Chondrocyte (in vitro differentiated cells): Measurements from ENCODE around the gene PVR. TPM values are rescaled to one million over a fixed set of nuclear protein-coding genes. Genes with fewer than 3 reads are reported as not detected.
"Not testable (repeated sequence)": the region's sequence is repeated elsewhere in the genome, so short reads cannot be mapped to it uniquely, and the experiment has no call there.

Experiments
- DNase-seq: peaks from one replicate; pipeline ENCODE4 v3.0.0; 2021; ENCODE audit warnings: mixed read lengths, low spot score
- H3K27ac Mint-ChIP-seq: one replicate; pipeline ENCODE4 v1.8.0; 2021; ENCODE audit warnings: mild to moderate bottlenecking, moderate library complexity, mixed read lengths; ENCODE audit not compliant: unreplicated experiment
- H3K27me3 Mint-ChIP-seq: 2 replicates; pipeline ENCODE4 v1.8.0; 2021; ENCODE audit warnings: low read depth, mixed read lengths
- H3K36me3 Mint-ChIP-seq: 2 replicates; pipeline ENCODE4 v1.8.0; 2021; ENCODE audit warnings: low read depth, mixed read lengths
- H3K4me1 Mint-ChIP-seq: 2 replicates; pipeline ENCODE4 v1.8.0; 2021; ENCODE audit warnings: low read depth, mild to moderate bottlenecking, mixed read lengths
- H3K4me3 Mint-ChIP-seq: one replicate; pipeline ENCODE4 v1.8.0; 2021; ENCODE audit warnings: mild to moderate bottlenecking, moderate library complexity, mixed read lengths; ENCODE audit not compliant: unreplicated experiment
- H3K9me3 Mint-ChIP-seq: 2 replicates; pipeline ENCODE4 v1.8.0; 2021; ENCODE audit warnings: low read depth, mixed read lengths
- total RNA-seq: library from RNA; stranded (reverse); gene quantifications from 3 replicates; pipeline ENCODE4 v1.2.1, GENCODE V29; 2021
- TF ChIP-seq, protein P1 (sequence below): fragments of 200-600 bp; sonication (generic); IDR thresholded peaks from 2 replicates; pipeline ENCODE4 v1.5.0; 2021; ENCODE audit warnings: antibody characterized with exemption, mild to moderate bottlenecking, moderate library complexity

PVR gene
- total RNA-seq, 1 donor from 2014 or later = 89.7 TPM

DNA sequence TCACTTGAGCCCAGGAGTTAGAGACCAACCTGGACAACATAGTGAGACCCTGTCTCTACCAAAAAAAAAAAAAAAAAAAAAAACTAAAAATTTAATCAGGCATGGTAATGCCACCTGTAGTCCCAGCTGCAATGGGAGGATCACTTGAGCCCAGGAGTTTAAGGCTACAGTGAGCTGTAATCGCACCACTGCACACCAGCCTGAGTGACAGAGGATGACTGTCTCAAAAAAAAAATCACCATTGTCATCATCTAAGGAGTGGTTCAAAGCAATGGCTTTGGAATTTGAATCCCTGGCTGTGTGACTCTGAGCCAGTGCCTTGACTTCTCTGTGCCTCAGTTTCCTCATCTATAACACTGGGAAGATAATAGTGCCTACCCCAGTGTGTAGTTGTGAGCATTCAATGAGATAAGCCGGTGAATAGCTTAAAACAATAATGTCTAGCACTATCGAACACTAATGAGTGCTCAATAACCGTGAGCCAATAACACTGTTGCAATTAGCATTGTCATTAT lies 18.8 kb upstream of the PVR start:
- no peak overlapping the region for H3K4me3 Mint-ChIP-seq
- H3K4me1 Mint-ChIP-seq = peaks cover 28% of the 10 kb centered on the region
- H3K27me3 Mint-ChIP-seq = no peaks in the 10 kb centered on the region

DNA sequence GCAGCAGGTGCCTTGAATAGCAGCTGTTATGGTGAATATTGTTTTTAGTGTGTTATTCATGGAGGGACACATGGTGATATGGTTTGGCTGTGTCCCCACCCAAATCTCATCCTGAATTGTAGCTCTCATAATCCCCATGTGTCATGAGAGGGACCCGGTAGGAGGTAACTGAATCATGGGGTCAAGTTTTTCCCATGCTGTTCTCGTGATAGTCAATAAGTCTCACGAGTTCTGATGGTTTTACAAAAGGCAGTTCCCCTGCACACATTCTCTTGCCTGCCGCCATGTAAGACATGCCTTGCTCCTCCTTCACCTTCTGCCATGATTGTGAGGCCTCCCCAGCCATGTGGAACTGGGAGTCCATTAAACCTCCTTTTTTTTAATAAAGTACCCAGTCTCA lies 18.1 kb upstream of the PVR start:
- not testable (repeated sequence) for H3K4me3 Mint-ChIP-seq, DNase-seq, H3K9me3 Mint-ChIP-seq, H3K27me3 Mint-ChIP-seq, H3K36me3 Mint-ChIP-seq
- Mint-ChIP-seq H3K4me1 (peaks cover 28% of the 10 kb centered on the region), H3K27ac (peak overlapping the region; percentile 93)

More for the DNA sequence above, 18.8 kb upstream of the PVR start:
- TF ChIP-seq, protein P1, sequence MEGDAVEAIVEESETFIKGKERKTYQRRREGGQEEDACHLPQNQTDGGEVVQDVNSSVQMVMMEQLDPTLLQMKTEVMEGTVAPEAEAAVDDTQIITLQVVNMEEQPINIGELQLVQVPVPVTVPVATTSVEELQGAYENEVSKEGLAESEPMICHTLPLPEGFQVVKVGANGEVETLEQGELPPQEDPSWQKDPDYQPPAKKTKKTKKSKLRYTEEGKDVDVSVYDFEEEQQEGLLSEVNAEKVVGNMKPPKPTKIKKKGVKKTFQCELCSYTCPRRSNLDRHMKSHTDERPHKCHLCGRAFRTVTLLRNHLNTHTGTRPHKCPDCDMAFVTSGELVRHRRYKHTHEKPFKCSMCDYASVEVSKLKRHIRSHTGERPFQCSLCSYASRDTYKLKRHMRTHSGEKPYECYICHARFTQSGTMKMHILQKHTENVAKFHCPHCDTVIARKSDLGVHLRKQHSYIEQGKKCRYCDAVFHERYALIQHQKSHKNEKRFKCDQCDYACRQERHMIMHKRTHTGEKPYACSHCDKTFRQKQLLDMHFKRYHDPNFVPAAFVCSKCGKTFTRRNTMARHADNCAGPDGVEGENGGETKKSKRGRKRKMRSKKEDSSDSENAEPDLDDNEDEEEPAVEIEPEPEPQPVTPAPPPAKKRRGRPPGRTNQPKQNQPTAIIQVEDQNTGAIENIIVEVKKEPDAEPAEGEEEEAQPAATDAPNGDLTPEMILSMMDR = no peak
- H3K36me3 Mint-ChIP-seq = peaks cover 4% of the 10 kb centered on the region
- no peak overlapping the region for H3K27ac Mint-ChIP-seq
- DNase-seq = no peak
- no peaks in the 10 kb centered on the region for H3K9me3 Mint-ChIP-seq

DNA sequence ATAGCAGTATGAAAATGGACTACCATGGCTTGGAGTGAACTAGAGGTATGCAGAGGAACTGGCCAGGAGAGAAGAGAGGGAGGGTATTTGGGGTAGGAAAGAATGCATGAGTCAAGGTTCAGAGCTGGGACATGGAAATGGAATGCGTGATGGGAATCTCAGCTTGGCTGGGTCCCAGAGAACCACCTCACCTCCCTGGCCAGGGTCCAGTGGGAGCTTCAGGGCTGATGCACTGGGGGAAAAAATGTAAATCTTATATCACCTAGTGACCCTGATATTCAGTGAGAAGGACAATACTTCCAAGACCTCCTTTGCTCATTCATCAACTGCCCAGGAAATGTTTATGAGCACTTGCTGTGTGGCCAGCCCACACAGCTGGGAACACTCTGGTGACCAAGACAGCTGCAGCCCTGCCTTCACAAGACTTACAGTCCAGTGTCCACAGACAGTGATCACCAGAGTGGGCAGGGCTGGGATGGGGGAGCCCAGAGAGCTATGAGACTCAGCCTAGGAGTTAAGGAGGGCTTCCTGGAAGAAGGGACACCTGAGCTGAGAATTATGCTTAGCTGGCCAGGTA lies 17.6 kb upstream of the PVR start:
- Mint-ChIP-seq H3K4me3 (no peak overlapping the region), H3K9me3 (no peaks in the 10 kb centered on the region), H3K4me1 (peaks cover 28% of the 10 kb centered on the region), H3K27ac (peak overlapping the region; percentile 93), H3K27me3 (no peaks in the 10 kb centered on the region), H3K36me3 (peaks cover 4% of the 10 kb centered on the region)
- TF ChIP-seq, protein P1 = no peak
- DNase-seq = no peak

DNA sequence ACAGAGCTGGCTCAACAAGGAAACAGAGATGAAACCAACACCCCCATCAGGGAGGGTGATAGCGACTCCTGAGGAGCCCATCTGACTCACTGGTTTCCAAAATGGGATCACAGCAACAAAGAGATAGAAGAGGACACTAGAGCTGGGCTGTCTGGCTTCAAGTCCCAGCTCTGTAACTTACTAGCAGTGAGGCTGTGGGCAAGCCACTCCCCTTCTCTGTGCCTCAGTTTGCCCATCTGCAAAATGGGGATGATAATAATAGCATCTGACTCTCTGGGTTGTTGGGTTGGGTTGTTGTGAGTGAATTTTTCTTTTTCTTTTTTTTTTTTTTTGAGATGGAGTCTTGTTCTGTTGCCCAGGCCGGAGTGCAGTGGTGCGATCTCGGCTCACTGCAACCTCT lies 16.1 kb upstream of the PVR start:
- no peaks in the 10 kb centered on the region for H3K9me3 Mint-ChIP-seq
- TF ChIP-seq, protein P1 = no peak

DNA sequence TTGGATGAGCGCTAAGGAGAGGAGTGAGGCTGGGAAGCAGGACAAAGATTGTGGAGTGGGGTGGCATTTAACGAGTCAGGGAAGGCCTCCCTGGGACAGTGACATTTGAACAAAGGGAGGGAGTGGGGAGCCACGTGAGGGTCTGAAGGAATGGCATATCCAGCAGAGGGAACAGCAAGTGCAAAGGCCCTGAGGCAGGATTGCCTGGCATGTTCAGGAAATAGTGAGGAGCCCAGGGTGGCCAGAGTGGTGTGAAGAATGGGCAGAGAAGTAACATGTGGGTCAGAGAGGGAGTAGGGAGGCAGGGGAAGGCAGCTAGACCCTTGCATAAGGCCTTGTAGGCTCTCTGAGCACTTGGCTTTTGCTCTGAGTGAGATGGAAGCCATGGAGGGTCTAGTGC lies 14.9 kb upstream of the PVR start:
- TF ChIP-seq, protein P1 = no peak
- H3K9me3 Mint-ChIP-seq = no peaks in the 10 kb centered on the region
- H3K27me3 Mint-ChIP-seq = no peaks in the 10 kb centered on the region
- peaks cover 21% of the 10 kb centered on the region for H3K4me1 Mint-ChIP-seq
- no peak overlapping the region for H3K4me3 Mint-ChIP-seq
- no peak for DNase-seq
- no peak overlapping the region for H3K27ac Mint-ChIP-seq
- H3K36me3 Mint-ChIP-seq = peaks cover 4% of the 10 kb centered on the region

More for the DNA sequence above, 16.1 kb upstream of the PVR start:
- Mint-ChIP-seq H3K36me3 (peaks cover 4% of the 10 kb centered on the region), H3K4me3 (no peak overlapping the region), H3K27ac (no peak overlapping the region), H3K27me3 (no peaks in the 10 kb centered on the region), H3K4me1 (peaks cover 25% of the 10 kb centered on the region)
- DNase-seq = no peak

DNA sequence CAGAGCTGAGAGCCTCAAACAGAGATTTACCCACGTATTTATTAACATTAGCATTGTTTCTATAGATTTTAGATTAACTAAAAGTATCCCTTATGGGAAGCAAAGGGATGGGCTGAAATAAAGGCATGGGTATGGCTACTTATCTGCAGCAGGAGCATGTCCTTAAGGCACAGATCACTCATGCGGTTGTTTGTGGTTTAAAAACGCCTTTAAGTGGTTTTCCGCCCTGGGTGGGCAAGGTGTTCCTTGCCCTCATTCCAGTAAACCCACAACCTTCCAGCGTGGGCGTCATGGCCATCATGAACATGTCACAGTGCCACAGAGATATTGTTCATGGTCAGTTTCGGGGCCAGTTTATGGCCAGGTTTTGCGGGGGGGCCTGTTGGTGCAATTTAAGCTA lies 12.1 kb upstream of the PVR start:
- not testable (repeated sequence) for H3K4me3 Mint-ChIP-seq, H3K36me3 Mint-ChIP-seq, H3K9me3 Mint-ChIP-seq, H3K27ac Mint-ChIP-seq, DNase-seq, H3K27me3 Mint-ChIP-seq
- H3K4me1 Mint-ChIP-seq = peaks cover 36% of the 10 kb centered on the region

DNA sequence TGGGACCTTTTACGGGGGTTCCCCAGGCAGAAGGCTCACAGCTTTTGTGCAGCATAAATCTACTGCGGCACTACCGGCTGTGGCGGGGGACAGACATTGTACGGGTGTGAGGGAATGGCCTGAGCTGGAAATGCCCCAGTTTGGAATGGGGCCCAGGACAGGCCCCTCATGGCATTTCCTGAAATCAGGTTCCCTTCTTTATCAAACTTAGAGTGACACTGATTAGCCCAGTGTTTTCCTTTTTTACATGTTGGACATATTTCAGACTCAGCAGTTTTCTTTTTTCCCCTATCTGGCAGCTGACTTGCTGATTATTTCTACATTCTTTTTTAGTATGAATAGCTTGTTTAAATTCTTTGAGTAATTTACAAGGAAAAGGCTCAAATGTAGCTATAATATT lies 9.7 kb upstream of the PVR start:
- peak overlapping the region; percentile 79 for H3K27ac Mint-ChIP-seq
- H3K4me3 Mint-ChIP-seq, H3K36me3 Mint-ChIP-seq, DNase-seq, H3K27me3 Mint-ChIP-seq, H3K9me3 Mint-ChIP-seq: not testable (repeated sequence)
- peaks cover 40% of the 10 kb centered on the region for H3K4me1 Mint-ChIP-seq
